KOPT-K1 (cell line): ENCODE results near the gene RAB40B.
"Not testable (repeated sequence)": the region's sequence is repeated elsewhere in the genome, so short reads cannot be mapped to it uniquely, and the experiment has no call there.

Experiments
- H3K27ac ChIP-seq: fragments of 200-600 bp; sonication (generic); 2 replicates; pipeline ENCODE4 v1.5.1; 2016; ENCODE audit warnings: antibody characterized with exemption, mild to moderate bottlenecking, low read depth, low read length; ENCODE audit not compliant: poor library complexity, severe bottlenecking
- H3K36me3 ChIP-seq: fragments of 200-600 bp; sonication (generic); 2 replicates; pipeline ENCODE4 v1.5.1; 2017; ENCODE audit warnings: antibody characterized with exemption, mild to moderate bottlenecking, low read length, moderate library complexity; ENCODE audit not compliant: insufficient read depth
- H3K9me3 ChIP-seq: fragments of 200-600 bp; sonication (generic); 2 replicates; pipeline ENCODE4 v1.5.1; 2017; ENCODE audit warnings: antibody characterized with exemption, low read length, mild to moderate bottlenecking; ENCODE audit not compliant: insufficient read depth, poor library complexity, severe bottlenecking

Gene RAB40B, protein sequence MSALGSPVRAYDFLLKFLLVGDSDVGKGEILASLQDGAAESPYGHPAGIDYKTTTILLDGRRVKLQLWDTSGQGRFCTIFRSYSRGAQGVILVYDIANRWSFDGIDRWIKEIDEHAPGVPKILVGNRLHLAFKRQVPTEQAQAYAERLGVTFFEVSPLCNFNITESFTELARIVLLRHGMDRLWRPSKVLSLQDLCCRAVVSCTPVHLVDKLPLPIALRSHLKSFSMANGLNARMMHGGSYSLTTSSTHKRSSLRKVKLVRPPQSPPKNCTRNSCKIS

DNA sequence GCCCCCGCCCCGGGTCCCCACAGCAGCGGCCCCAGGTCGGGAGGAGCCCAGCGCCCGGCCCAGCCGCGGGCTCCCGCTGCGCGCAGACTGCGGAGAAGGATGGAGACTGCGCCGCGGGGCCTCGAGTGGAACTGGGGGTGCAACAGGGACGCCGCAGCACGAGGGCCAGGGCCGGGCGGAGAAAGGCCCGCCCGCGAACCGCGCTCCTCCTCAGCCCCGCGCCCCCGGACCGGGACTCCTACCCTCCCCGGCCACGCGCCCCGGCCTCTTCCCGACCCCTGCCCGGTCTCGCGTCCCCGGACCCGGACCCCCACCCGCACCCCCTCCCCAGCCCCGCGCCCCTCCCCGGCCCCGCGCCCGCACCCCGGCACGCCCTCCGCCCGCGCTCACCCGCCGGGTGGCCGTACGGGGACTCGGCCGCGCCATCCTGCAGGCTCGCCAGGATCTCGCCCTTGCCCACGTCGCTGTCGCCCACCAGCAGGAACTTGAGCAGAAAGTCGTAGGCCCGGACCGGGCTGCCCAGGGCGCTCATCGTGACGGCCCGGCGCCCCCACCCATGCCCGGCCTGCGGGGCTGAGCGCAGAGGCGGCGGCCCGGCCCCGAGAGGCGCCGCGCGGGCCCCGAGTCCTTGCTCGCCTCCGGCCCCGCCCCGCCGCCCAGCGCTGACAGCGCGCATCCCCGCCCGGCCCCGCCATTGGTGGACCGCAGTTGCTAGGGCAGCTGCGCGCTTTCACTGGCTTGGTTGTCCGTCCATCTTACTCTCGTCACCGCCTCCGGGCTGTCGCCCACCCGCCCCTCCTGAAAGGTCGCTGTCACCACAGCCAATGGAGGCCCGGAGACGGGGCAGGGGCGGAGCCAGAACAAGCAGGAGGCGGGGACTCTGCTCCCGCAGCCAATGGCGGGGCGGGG is at the start of gene RAB40B:
Gene RAB40B (minus strand): TSS at position 634 of the 909 bp plus-strand sequence. CDS start 102 bp downstream, at position 532.
- Histone ChIP-seq H3K36me3 (no peaks in the 10 kb centered on the region), H3K9me3 (peaks cover 38% of the 10 kb centered on the region), H3K27ac (no peak within 1 kb of the TSS)

DNA sequence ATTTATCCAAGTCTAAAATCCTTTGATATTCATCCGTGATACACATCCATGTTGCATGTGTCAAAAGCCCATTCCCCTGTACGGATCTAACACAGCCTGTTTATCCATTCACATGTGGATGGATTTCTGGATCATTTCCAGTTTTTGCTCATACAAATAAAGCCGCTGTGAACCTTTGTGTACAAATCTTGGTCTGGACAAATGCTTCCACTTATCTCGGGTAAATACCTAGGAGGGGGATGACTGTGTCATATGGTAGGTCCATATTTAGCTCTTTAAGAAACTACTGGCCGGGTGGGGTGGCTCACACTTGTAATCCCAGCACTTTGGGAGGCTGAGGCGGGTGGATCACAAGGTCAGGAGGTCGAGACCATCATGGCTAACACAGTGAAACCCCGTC is 47.0 kb upstream of the RAB40B start:
- Histone ChIP-seq H3K27ac (no peak overlapping the region), H3K9me3 (peaks cover 30% of the 10 kb centered on the region), H3K36me3 (peaks cover 33% of the 10 kb centered on the region)

DNA sequence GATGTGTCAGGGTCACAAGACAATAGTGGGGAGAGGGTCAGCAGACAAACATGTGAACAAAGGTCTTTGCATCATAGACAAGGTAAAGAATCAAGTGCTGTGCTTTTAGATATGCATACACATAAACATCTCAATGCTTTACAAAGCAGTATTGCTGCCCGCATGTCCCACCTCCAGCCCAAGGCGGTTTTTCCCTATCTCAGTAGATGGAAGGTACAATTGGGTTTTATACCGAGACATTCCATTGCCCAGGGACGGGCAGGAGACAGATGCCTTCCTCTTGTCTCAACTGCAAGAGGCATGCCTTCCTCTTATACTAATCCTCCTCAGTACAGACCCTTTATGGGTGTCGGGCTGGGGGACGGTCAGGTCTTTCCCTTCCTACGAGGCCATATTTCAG is 46.2 kb upstream of the RAB40B start:
- peaks cover 41% of the 10 kb centered on the region for H3K36me3 ChIP-seq
- H3K27ac ChIP-seq: not testable (repeated sequence)
- H3K9me3 ChIP-seq: peaks cover 32% of the 10 kb centered on the region

DNA sequence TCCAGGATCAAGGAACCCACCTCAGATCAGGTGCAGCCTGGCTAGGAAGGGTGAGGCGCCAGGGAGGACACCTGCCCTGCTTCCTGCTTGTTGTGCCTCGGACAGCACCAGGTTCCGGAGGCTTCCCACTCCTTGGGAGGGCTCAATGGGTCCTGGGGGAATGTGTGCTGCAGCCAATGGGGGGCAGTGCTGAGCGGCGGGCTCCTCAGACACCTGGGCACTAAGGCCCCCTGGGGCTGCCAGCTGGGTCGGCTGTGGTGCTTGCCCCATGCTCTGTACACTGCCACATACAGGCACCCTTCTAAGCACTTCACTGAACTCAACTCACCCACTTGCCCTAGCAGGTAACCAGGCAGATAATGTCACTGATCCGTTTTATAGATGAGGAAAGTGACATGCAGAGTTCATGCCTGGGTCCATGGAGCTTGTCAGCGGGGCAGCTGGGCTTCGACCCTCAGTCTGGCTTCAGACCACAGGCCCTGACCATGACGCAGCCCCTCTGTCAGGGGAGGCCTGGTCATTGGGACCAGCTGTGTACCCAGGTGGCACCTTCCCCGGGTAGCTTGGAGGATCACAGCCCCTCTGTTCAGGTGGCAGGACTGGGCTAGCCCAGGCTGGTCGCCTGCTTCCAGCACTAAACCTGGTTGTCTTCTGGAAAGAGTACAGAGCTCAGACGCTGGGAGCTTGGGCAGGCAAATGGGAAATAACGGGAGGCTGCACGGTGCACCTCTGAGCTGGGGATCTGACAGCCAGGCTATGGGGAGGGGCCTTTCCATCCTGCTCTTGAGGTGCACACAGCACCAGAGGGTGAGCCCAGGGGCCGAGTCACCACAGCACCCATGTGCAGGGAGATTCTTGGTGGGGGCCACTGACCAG is 45.1 kb upstream of the RAB40B start:
- H3K27ac ChIP-seq: no peak overlapping the region
- H3K9me3 ChIP-seq: peaks cover 36% of the 10 kb centered on the region
- peaks cover 47% of the 10 kb centered on the region for H3K36me3 ChIP-seq

DNA sequence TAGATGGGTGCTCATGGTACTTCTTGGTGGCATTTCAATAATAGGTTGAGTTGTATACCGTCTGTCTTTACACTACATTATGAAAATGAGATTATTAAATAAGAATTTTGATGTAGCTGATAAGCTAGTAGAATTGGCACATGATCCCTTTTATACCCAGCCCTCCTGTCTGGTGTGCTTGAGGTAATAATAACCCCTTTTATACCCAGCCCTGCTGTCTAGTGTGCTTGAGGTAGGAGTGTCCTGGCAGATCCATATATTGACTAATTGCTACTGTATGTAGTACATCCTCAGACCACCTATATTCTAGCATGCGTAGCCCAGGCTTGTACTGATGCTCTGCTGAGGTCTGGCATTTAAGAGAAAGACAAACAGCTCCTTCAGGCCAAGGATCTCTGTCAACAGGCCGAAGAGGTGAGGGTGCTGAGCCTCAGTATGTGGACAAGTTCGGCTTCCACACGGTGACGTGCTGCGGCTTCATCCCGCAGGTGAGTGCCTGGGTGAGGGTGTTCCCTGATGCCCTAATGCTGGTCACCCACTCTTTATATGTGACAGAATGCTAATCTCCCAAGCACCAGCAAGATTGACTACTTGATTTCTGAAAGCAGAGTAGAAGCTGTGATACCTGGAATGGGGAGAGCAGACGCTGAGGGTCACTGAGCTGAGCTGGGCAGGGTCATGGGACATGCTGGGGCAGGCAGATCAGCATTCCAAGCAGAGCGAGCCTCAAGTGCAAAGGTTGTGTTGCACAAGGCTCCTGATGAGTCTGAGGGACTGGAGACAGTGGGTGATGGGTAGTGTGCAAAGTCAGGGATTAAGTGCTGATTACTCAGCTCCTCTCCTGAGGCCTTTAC is 42.6 kb upstream of the RAB40B start:
- H3K27ac ChIP-seq: no peak overlapping the region
- H3K36me3 ChIP-seq: peaks cover 51% of the 10 kb centered on the region
- H3K9me3 ChIP-seq: peaks cover 30% of the 10 kb centered on the region

DNA sequence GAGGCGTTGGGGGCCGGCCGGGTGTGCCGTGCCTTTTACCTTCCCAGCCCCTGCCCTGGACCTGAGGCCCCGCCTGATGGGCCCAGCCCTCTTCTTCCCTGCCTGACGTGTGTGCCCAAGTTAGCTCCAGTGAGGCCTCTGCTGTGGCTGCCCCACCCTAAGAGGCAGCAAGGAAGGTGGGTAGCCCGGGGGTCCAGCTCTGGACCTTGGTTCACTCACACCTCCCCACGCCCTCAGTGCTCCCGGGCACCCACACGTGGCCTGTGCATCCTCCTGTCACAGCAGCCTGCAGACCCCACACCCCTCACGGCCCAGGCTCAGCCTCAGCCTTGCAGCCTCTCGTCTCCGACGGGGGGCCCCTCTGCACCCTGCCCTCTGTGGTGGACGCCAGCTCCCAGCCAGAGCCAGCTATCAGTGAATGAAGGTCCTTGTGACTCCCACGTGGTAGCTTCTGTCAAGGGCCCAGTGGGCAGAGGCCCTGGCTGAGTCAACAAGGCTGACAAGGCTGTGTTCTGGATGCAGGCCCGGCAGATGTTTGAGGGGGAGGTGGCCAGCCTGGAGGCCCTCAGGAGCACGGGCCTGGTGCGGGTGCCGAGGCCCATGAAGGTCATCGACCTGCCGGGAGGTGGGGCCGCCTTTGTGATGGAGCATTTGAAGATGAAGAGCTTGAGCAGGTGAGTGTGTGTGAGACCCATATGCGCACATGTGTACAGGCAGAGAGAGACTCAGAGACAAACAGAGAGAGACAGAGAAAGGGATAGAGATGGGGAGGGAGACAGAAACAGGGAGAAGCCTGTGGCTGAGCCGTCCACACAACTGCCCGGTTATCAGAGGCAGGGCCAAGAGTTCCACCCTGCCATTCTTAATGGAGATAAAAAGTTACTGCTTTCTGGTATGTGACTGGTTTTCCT is 39.7 kb upstream of the RAB40B start:
- Histone ChIP-seq H3K27ac (no peak overlapping the region), H3K9me3 (peaks cover 38% of the 10 kb centered on the region), H3K36me3 (peaks cover 61% of the 10 kb centered on the region)

DNA sequence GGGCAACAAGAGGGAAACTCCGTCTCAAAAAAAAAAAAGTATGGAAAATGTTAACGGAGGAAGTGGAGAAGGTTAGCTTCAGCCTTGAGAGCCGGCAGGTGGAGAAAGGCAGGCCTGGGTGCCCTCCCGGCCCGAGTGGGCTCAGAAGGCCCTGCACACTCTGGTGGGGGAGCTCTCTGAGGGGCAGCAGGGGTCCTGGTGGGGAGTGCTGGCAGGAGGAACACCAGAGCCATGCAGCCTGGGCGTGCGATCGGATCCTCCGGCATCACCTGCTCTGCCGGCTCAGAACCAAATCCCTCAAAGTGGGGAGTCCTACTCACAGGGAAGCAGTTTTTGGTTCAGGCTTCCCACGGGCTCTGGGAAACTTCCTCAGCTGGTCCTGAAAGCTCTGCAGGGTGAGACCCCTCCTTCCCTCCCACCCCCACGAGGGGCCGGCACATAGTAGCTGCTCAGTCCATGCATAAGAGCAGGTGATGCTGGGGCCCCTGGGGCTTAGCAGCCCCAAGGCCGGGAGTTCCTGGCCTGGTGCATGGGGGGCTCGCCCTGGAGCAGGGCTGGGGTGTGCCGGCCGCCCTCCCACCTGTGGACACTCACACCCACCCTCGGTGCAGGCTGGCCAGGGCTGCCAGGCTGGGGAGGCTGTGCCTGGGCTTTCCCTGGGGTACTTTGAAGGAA is 38.1 kb upstream of the RAB40B start:
- H3K27ac ChIP-seq: no peak overlapping the region
- H3K9me3 ChIP-seq: peaks cover 54% of the 10 kb centered on the region
- peaks cover 61% of the 10 kb centered on the region for H3K36me3 ChIP-seq

DNA sequence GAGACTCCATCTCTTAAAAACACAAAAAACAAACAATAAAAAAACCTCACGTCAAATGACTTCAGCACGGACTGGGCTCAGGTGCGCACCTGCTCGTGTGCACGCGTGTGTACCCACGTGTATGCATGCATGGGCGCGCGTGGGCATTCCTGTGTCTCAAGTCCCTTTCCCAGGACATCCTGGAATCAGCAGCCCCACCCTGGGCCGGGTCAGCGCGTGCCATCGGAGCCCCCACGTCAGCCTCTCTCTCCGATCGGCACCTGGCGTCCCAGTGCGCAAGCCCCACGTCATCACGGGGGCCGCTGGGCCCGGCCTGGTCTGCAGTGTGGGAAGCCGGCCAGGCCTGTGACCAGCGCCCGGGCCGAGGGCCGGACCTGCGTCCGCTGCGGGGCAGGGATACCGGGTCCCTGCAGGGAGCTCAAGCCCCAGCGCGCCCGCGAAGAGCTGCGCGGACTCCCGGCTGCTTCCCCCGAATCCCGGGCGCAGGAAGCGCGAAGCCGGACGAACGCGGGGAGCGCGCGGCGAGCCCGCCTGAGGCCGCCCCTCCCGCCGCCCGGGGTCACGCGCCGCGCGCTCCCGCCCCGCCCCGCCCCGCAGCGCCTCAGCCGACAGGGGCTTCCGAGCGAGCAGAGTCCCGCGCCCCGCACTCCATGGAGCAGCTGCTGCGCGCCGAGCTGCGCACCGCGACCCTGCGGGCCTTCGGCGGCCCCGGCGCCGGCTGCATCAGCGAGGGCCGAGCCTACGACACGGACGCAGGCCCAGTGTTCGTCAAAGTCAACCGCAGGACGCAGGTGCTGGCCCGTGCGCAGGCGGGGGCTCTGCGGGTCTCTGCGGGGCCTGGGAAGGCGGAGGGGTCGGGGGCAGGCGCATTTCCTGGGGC is 36.7 kb upstream of the RAB40B start, which contains the start of gene FN3K:
Gene FN3K (plus strand): TSS at position 629 of the 880 bp plus-strand sequence. CDS start 22 bp downstream, at position 651.
- H3K36me3 ChIP-seq: peaks cover 58% of the 10 kb centered on the region
- H3K9me3 ChIP-seq: peaks cover 44% of the 10 kb centered on the region
- no peak within 1 kb of the TSS for H3K27ac ChIP-seq

DNA sequence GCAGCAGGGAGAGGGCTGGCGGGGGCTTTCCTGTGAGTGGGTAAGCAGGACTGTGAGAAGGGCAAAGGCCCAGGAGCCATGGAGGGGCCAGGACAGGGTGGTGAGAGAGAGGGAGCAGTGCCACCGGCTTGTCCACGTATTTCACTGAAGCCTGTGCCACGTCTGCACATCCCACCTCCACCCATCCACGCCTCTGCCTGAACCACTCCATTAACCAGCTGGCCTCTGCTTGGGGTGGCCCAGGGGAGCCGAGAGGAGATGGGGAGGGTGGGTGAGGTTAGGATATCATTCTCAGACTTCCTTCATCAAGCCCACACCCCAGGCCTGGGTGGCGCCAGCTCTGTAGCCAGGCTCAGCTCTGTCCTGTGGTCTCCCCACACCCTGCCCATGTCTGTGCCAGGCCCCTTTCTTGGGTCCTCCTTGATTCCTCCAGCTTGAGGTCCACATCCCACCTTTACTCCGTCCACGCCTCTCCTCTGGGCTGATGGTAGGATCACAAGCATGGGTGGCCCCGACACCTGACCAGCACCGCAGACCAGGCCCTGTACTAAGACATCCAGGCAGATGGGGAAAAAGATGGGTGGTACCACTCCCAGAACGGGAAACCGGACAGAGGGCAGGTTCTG is 33.7 kb upstream of the RAB40B start:
- Histone ChIP-seq H3K27ac (no peak overlapping the region), H3K9me3 (peaks cover 36% of the 10 kb centered on the region), H3K36me3 (peaks cover 71% of the 10 kb centered on the region)

DNA sequence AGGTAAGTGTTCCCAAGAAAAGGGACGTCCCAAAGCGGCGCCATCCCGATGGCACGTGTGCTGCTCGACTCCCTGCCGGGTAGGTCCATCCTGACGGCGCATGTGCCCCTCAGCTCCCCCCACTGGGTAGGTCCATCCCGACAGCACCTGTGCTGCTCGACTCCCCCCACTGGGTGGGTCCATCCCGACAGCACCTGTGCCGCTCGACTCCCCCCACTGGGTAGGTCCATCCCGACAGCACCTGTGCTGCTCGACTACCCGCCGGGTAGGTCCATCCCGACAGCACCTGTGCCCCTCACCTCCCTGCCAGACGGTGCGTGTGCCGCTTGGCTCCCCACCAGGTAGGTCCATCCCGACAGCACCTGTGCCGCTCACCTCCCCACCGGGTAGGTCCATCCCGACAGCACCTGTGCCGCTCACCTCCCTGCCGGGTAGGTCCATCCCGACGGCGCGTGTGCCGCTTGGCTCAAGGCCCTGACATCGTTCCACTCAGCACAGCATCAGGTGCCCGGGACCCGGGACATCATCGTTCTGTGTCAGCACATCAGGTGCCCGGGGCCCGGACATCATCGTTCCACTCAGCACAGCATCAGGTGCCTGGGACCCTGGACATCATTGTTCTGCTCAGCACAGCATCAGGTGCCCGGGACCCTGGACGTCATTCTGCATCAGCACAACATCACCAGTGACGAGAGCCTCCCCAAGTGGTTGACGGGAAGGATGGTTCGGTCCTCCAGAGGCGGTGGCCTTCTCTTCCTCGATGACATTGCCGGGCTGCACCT is 31.2 kb upstream of the RAB40B start:
- Histone ChIP-seq H3K27ac (no peak overlapping the region), H3K9me3 (peaks cover 34% of the 10 kb centered on the region), H3K36me3 (peaks cover 91% of the 10 kb centered on the region)

DNA sequence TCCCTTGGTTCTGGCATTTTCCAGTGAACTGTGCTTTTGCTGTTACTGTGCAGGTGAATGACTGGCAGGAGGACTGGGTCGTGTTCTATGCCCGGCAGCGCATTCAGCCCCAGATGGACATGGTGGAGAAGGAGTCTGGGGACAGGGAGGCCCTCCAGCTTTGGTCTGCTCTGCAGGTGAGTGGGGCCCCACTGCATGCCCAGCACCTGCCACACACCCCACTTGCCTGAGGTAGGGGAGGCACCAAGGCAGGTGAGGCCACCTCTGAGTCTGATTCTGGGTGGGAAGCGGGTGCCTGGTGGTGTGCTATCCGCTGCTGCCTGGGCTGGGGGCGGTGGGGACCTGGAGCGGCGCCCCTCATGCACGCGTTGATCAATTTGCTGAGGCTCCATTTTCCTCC is 27.9 kb upstream of the RAB40B start:
- H3K36me3 ChIP-seq: peaks cover 86% of the 10 kb centered on the region
- peaks cover 3% of the 10 kb centered on the region for H3K9me3 ChIP-seq
- H3K27ac ChIP-seq: no peak overlapping the region
